MCF 10A (cell line): ENCODE results near the gene CAMKK2. TPM values are rescaled to one million over a fixed set of nuclear protein-coding genes. Genes with fewer than 3 reads are reported as not detected.
"Not testable (repeated sequence)": the region's sequence is repeated elsewhere in the genome, so short reads cannot be mapped to it uniquely, and the experiment has no call there.

ENCODE experiments used
- BruUV-seq: library from RNA; stranded (reverse); fragments of 400-500 nt; replicated peaks from 2 replicates; lab custom pipeline; 2021; lab: Mats Ljungman, UMichigan
- CTCF ChIA-PET: fragments of 300-600 bp; sonication (Branson Sonifier 250); formaldehyde crosslinking; extraction: SDS; loops from one replicate; lab custom pipeline; 2021; ENCODE audit warnings: antibody characterized with exemption, inconsistent platforms; lab: Yijun Ruan, JAX
- POLR2A ChIA-PET: fragments of 300-600, 350-650 bp; sonication (Branson Sonifier 250); formaldehyde crosslinking; extraction: SDS; loops from one replicate; lab custom pipeline; 2020; ENCODE audit warnings: antibody characterized with exemption, inconsistent platforms; lab: Yijun Ruan, JAX
- DNase-seq: peaks from one replicate; pipeline ENCODE4 v3.0.0-alpha.2; 2018; ENCODE audit not compliant: unreplicated experiment
- H3K27ac Mint-ChIP-seq: one replicate; pipeline ENCODE4 v1.8.0; 2022; ENCODE audit warnings: mild to moderate bottlenecking, low read depth, mixed read lengths; ENCODE audit not compliant: unreplicated experiment
- H3K27me3 Mint-ChIP-seq: one replicate; pipeline ENCODE4 v1.8.0; 2022; ENCODE audit warnings: mixed read lengths; ENCODE audit not compliant: insufficient read depth, unreplicated experiment
- H3K36me3 Mint-ChIP-seq: one replicate; pipeline ENCODE4 v1.8.0; 2022; ENCODE audit warnings: mild to moderate bottlenecking, moderate library complexity, mixed read lengths; ENCODE audit not compliant: insufficient read depth, unreplicated experiment
- H3K4me1 Mint-ChIP-seq: one replicate; pipeline ENCODE4 v1.8.0; 2022; ENCODE audit warnings: mixed read lengths; ENCODE audit not compliant: insufficient read depth, unreplicated experiment
- H3K4me3 Mint-ChIP-seq: one replicate; pipeline ENCODE4 v1.8.0; 2022; ENCODE audit warnings: mild to moderate bottlenecking, moderate library complexity, mixed read lengths; ENCODE audit not compliant: unreplicated experiment
- H3K9me3 Mint-ChIP-seq: one replicate; pipeline ENCODE4 v1.8.0; 2022; ENCODE audit warnings: mixed read lengths; ENCODE audit not compliant: unreplicated experiment
- intact Hi-C: fragments of 100-400 bp; cut with micrococcal nuclease; formaldehyde crosslinking; loops from 2 replicates; pipeline ENCODE4 v1.14.1; 2022
- total RNA-seq: library from RNA; stranded (reverse); gene quantifications from 2 replicates; pipeline ENCODE4 v1.2.3, GENCODE V29; 2022
- TF ChIP-seq, protein P1 (sequence below): fragments of 200-600 bp; IDR thresholded peaks from one replicate; pipeline ENCODE4 v1.8.0; 2022; ENCODE audit warnings: antibody characterized with exemption, mild to moderate bottlenecking; ENCODE audit not compliant: unreplicated experiment

Gene CAMKK2
- total RNA-seq, 1 experiment from 2014 or later: 36.3 TPM

DNA sequence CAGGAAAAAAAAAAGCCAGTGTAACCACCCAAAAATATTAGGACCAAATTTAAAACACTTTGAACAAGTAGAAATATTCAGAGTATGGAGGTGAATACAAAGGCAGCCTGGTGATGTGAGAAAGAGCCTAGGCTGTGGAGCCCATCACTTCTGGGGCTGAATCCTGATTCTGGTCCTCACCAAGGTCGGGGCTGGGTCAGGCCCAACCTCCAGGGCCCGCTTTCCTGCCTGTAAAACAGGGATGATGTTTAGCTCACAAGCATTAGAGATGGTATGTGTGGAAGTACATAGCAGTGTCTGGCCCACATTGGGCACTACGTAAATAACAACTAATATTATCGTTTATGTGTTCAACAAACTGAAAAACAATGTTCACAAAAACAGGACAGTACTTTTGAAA lies 7.8 kb upstream of the CAMKK2 start:
- intact Hi-C loops: no loop called here
- DNase-seq: no peak
- no peaks in the 10 kb centered on the region for H3K27me3 Mint-ChIP-seq
- CTCF ChIA-PET: no interaction called here
- H3K9me3 Mint-ChIP-seq: no peaks in the 10 kb centered on the region
- H3K27ac Mint-ChIP-seq: no peak overlapping the region
- BruUV-seq: no TSS peak
- H3K36me3 Mint-ChIP-seq: peaks cover 20% of the 10 kb centered on the region
- H3K4me3 Mint-ChIP-seq: no peak overlapping the region
- POLR2A ChIA-PET: no interaction called here
- TF ChIP-seq, protein P1, sequence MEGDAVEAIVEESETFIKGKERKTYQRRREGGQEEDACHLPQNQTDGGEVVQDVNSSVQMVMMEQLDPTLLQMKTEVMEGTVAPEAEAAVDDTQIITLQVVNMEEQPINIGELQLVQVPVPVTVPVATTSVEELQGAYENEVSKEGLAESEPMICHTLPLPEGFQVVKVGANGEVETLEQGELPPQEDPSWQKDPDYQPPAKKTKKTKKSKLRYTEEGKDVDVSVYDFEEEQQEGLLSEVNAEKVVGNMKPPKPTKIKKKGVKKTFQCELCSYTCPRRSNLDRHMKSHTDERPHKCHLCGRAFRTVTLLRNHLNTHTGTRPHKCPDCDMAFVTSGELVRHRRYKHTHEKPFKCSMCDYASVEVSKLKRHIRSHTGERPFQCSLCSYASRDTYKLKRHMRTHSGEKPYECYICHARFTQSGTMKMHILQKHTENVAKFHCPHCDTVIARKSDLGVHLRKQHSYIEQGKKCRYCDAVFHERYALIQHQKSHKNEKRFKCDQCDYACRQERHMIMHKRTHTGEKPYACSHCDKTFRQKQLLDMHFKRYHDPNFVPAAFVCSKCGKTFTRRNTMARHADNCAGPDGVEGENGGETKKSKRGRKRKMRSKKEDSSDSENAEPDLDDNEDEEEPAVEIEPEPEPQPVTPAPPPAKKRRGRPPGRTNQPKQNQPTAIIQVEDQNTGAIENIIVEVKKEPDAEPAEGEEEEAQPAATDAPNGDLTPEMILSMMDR: no peak
- H3K4me1 Mint-ChIP-seq: no peaks in the 10 kb centered on the region

DNA sequence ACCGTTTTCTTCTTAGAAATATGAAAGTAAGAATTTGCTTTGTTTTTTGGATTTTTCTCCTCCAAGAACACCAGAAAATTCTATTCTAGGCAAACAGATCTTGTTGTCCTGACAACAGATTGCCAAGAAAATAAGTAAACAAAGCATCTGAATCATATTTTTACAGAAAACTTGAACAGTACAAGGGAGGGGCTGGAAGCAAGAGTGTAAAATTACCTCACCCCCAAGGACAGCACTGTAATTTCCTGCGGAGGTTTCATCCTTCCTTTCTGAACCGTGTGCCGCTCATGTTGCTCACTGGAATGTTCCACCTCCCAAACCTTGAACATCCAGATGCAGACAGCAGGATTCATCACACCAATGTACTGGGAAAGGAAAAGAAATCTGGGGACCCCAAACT lies 5.4 kb upstream of the CAMKK2 start:
- H3K4me3 Mint-ChIP-seq: no peak overlapping the region
- intact Hi-C loops: no loop called here
- peaks cover 2% of the 10 kb centered on the region for H3K36me3 Mint-ChIP-seq
- no peak for DNase-seq
- TF ChIP-seq, protein P1: no peak
- ChIA-PET POLR2A (no interaction called here), CTCF (interaction anchor here (0.6 to 0.7 kb wide), 2 partner anchors 122 to 494 kb away, joined by 3 read pairs; no protein-coding TSS in a partner anchor)
- H3K27me3 Mint-ChIP-seq: no peaks in the 10 kb centered on the region
- H3K27ac Mint-ChIP-seq: no peak overlapping the region
- H3K9me3 Mint-ChIP-seq: no peaks in the 10 kb centered on the region
- peaks cover 6% of the 10 kb centered on the region for H3K4me1 Mint-ChIP-seq
- BruUV-seq: no TSS peak

DNA sequence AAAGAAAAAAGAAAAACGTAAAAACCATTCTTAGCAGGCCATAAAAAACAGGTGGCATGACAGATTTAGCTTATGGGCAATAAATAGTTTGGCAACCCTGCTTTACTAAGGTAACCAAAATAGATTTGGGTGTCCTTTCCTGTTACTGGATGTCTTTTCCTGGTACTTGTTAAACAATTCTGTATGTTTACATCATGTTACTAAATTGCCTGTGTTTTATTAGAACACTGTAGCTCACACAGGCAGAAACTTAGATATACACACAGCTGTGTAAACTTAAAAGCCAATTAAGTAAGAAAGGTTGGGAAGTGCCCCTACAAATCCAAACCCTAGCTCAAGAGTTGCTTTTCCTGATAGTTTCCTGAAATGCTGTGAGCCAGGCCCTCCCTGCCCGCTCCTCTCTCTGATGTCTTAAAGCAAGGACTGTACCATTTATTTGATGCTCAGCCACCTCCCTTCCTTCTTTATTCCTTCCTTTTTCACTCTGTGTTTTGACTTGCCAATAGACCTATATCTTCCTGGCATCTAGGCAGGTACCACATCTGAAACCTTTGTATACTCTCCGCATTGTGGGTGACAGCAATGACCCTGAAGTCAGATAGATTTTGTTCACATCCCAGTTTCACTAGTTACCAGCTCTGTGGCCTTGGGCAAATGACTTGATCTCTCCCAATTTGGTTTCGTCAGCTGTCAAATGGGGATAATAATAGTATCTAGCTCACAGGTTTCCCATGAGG lies 3.7 kb upstream of the CAMKK2 start:
- no peak for DNase-seq
- TF ChIP-seq, protein P1: no peak
- Mint-ChIP-seq H3K36me3 (peaks cover 7% of the 10 kb centered on the region), H3K9me3 (no peaks in the 10 kb centered on the region), H3K4me3 (no peak overlapping the region), H3K27me3 (no peaks in the 10 kb centered on the region), H3K27ac (no peak overlapping the region), H3K4me1 (peaks cover 7% of the 10 kb centered on the region)
- no TSS peak for BruUV-seq
- ChIA-PET CTCF (interaction anchor here (0.6 to 1.3 kb wide), 4 partner anchors 33 to 989 kb away, joined by 3 to 5 read pairs (median 4); no protein-coding TSS in a partner anchor), POLR2A (interaction anchor here (0.6 kb wide), 1 partner anchor 112 kb away, joined by 3 read pairs; no protein-coding TSS in a partner anchor)
- intact Hi-C loops: no loop called here

GRCh38 chr12:121299662-121300061 lies 3.2 kb upstream of the CAMKK2 start:
- TF ChIP-seq, protein P1: no peak
- Mint-ChIP-seq H3K4me3 (no peak overlapping the region), H3K27me3 (no peaks in the 10 kb centered on the region), H3K27ac (no peak overlapping the region), H3K9me3 (no peaks in the 10 kb centered on the region), H3K4me1 (peaks cover 11% of the 10 kb centered on the region), H3K36me3 (peaks cover 7% of the 10 kb centered on the region)
- POLR2A ChIA-PET: no interaction called here
- CTCF ChIA-PET: interaction anchor here (0.6 to 1.3 kb wide), 3 partner anchors 34 to 989 kb away, joined by 3 to 5 read pairs (median 3); no protein-coding TSS in a partner anchor
- intact Hi-C loops: no loop called here
- BruUV-seq: no TSS peak
- no peak for DNase-seq

DNA sequence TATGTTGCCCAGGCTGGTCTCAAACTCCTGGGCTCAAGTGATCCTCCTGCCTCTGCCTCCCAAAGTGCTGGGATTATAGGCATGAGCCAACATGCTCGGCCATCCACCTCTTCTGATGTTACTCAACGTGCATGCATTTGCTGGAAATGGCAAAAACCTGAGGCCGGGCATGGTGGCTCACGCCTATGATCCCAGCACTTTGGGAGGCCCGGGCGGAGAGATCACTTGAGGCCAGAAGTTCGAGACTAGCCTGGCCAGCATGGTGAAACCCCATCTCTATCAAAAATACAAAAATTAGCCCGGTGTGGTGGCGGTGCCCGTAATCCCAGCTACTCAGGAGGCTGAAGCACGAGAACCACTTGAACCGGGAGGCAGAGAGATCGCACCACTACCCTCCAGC lies 1.9 kb upstream of the CAMKK2 start:
- ChIA-PET CTCF (interaction anchor here (1.2 kb wide), 1 partner anchor 30 kb away, joined by 3 read pairs; no protein-coding TSS in a partner anchor), POLR2A (interaction anchor here (1.0 to 3.1 kb wide), 3 partner anchors 22 to 54 kb away, joined by 3 to 20 read pairs (median 3); no protein-coding TSS in a partner anchor)
- DNase-seq, H3K27ac Mint-ChIP-seq, intact Hi-C loops, H3K27me3 Mint-ChIP-seq, BruUV-seq, H3K9me3 Mint-ChIP-seq: not testable (repeated sequence)
- Mint-ChIP-seq H3K4me1 (peaks cover 11% of the 10 kb centered on the region), H3K4me3 (peak overlapping the region; percentile 78), H3K36me3 (peaks cover 12% of the 10 kb centered on the region)
